Hematopoietic multipotent progenitor cell treated with erythropoietin and hydrocortisone succinate and interleukin-3 and kit ligand, for 8 days (in vitro differentiated cells): ENCODE results near the gene BFSP2.
A peak's percentile ranks its signal among the peaks of the same experiment; 100 is the strongest.
"Not testable (repeated sequence)": the region's sequence is repeated elsewhere in the genome, so short reads cannot be mapped to it uniquely, and the experiment has no call there.

Experiments
- DNase-seq: peaks from one replicate; pipeline ENCODE4 v3.0.0-alpha.2; 2015

The BFSP2 gene

DNA sequence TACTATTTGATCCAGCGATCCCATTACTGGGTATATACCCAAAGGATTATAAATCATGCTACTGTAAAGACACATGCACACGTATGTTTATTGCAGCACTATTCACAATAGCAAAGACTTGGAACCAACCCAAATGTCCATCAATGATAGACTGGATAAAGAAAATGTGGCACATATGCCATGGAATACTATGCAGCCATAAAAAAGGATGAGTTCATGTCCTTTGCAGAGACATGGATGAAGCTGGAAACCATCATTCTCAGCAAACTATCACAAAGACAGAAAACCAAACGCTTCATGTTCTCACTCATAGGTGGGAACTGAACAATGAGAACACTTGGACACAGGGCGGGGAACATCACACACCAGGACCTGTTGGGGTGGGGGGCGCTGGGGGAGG, 82.6 kb downstream of the BFSP2 start:
- DNase-seq: not testable (repeated sequence)

DNA sequence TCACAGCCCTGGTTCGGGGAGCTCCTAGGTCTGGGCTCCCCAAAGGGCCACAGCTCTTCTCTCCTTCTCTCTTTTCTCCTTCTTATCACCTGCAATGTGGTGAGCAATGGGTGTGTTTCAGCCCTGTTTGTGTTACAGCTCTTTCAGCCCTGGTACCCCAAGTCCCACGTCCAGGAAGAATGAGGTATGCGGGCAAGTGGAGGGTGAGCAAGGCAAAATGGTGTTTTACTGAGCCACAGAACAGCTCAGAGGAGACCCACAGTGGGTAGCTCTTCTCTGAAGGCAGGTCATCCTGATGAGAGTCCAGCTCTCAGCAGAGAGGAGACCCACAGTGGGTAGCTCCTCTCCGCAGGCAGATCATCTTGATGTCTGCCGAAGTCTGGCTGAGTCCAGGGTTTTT, 86.8 kb downstream of the BFSP2 start:
- DNase-seq: no peak

GRCh38 chr3:133487204-133487603, 87.3 kb downstream of the BFSP2 start:
- no peak for DNase-seq

DNA sequence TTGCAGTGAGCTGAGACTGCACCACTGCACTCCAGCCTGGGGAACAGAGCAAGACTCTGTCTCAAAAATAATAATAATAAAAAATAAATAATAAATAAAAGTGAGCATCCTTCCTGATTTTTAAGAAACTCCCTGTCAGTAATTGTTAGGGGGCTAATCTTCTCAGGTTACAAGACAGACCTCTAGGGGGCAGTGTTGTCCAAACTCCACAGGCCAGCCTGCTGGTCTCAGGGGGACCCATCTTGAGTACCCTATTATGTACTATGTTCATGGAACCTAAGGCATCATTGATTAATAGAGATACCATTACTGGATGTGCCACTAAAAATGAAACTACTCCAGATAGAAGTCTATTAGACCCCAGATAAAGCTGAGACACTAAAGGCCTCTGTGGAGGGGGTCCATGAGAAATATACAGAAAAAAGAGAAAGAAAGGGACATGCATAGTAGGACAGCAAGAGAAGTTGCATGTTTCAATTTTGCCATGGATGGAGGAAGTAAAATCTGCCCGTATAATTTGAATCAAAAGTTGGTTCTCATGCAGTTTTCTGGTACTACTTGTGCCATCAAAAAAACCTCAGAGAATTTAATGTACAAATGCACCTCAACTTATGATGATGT, 88.2 kb downstream of the BFSP2 start:
- peak; percentile 57 for DNase-seq

- peak; percentile 11 for DNase-seq
These were observed 89.0 kb downstream of the BFSP2 start for GRCh38 chr3:133488785-133489367.

- DNase-seq: no peak
These were observed 89.7 kb downstream of the BFSP2 start for GRCh38 chr3:133489466-133490085.

GRCh38 chr3:133490468-133491351, 90.9 kb downstream of the BFSP2 start:
- DNase-seq: no peak

- no peak for DNase-seq
These were observed 91.7 kb downstream of the BFSP2 start for GRCh38 chr3:133491481-133492059.

- DNase-seq: no peak
These were observed 92.4 kb downstream of the BFSP2 start for GRCh38 chr3:133492159-133492741.

GRCh38 chr3:133494469-133494868, 94.6 kb downstream of the BFSP2 start:
- peak; percentile 13 for DNase-seq

DNA sequence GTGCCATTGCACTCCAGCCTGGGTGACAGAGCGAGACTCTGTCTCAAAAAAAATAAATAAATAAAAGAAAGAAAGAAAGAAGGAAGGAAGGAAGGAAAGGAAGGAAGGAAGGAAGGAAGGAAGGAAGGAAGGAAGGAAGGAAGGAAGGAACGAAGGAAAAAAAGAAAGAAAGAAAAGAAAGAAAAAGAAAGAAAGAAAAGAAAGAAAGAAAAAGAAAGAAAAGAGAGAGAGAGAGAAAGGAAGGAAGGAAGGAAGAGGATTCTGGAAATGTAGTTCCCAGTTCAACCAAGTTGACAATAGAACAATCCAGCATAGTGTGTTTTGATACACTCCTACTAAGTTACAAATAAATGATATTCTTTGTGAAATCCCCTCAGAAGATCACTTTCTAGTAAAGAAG, 102.7 kb downstream of the BFSP2 start:
- DNase-seq: not testable (repeated sequence)

GRCh38 chr3:133503409-133503808, 103.6 kb downstream of the BFSP2 start:
- DNase-seq: no peak

- no peak for DNase-seq
These were observed 104.9 kb downstream of the BFSP2 start for GRCh38 chr3:133504736-133505135.

DNA sequence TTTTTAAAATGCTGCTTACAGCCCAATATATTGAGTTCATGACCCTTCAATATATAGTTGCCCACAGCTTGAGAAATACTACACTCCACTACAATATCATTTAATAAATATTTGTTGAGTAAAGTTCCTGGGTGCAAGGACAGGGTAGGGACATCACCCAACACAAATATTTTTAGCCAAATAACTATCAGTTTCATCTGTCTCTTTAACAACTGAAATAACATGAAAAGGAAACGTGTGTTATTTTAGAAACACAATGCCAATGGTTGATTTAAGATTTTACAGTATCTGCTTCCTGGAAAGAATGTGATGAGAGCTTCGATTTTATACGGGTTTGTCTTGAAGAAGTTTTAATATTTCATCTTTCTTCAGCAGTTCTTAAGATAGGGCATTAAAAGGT, 106.0 kb downstream of the BFSP2 start:
- no peak for DNase-seq

DNA sequence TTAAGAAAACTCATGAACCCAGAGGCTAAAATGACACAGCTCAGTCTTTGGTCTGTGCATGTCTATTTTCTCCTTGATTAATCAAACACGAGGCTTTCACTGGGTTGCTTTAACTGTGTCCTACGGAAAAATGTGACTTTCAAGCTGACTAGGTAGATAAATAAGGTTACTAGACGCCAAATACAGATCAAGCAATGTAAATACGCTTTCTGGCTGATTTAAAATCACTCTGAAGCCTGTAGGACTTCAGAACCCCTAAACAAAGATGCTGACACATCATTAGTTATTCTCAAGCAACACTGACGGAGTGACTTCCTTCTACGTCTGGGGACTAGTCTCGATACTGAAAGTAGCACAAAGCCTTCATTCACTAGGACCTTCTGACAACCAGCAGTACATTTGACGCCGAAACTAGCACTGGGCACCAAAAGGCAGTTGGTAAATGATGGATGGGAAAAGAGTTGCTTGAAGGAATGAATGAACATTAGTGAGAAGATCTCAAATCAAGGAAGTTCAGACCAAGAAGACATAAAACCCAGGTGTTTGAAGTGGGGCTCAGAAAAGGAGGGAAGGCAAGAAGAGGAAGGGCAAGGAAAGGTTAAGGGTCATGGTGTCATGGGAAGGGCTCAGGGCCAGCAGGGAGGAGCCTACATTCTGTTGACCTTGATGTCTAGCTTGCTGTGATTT, 106.5 kb downstream of the BFSP2 start:
- no peak for DNase-seq

- DNase-seq: no peak
These were observed 109.6 kb downstream of the BFSP2 start for GRCh38 chr3:133509488-133509887.

DNA sequence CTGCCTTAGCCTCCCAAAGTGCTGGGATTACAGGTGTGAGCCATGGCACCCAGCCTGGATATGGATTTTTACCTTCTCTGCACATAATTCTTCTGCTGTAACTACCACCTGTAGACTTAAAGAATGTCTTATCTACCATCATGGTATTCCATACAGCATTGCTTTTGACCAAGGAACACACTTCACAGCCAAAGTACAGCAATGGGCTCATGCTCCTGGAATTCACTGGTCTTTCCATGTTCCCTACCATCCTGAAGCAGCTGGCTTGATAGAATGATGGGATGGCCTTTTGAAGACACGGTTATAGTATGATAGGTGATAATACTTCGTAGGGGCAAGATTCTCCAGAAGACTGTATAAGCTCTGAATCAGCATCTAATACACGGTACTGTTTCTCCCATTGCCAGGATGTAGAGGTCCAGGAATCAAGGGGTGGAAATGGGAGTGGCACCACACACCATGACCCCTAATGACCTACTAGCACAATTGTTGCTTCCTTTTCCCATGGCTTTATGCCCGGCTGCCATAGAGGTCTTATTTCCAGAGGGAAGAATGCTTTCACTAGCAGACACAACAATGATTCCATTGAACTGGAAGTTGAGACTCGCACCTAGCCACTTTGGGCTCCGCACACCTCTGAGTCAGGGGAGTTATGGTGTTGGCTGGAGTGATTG, 112.7 kb downstream of the BFSP2 start:
- DNase-seq: no peak

- no peak for DNase-seq
These were observed 114.6 kb downstream of the BFSP2 start for GRCh38 chr3:133514418-133514817.

DNA sequence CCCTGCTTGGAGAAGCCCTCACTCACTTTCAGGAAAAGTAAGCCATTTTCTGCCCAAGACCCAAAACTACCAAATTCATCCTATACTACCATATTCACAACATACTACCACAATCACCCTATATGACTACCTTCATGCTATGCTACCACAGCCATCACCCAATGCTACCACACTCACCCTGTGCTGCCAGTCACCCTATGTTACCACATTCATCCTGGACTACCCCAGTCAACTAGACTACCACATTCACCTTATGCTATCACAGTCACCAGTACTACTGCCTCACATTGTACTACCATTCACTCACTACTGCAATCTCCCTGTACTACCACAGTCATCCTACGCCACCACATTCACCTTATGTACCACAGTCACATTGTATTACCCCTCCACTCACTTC, 115.3 kb downstream of the BFSP2 start:
- no peak for DNase-seq

DNA sequence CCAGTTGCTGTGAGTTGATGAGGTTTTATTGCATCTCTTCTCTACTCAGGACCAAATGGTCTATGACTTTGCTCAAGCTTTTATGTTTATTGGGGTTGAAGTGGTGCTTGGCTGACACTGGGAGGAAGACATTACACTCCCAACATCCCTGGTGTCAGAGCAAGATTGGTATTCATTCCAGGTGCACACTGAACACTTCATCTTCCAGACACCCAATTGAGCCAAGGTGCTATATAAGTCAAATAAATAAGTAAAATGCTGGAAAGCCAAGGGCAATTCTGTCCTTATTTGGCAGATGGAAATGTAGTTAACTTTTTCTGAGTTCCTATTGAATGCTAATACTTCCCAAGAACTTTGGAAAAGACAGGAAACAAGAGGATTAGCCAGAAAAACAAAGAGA, 120.4 kb downstream of the BFSP2 start:
- DNase-seq: no peak

DNA sequence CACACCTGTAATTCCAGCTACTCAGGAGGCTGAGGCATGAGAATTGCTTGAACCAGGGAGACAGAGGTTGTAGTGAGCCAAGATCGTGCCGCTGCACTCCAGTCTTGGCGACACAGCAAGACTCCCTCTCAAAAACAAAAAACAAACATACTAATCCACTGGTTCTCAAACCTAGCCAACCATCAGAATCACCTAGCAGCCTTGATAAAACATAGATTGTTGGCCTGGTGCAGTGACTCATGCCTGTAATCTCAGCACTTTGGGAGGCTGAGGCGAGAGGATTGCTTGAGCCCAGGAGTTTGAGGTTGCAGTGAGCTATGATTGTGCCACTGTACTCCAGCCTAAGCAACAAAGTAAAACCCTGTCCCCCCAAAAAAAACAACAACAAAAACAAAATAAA, 121.1 kb downstream of the BFSP2 start:
- DNase-seq: not testable (repeated sequence)

DNA sequence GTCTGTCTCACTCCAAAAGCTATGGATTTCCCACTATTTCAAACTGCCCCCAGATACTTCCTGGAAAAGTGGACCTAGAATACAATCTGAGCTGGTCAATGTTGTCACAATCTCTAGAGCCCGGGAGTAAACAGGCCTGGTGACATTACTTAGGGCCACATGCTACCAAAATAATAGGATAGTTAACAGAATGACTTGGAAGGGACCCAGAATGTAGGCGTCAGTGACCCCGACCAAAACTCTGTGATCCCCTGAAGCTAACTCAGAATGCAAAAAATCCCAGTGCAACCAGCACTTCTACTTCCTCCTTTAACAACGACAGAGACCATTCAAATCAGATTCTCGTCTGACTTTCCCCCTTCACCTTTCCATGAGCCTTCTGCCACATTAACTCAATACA, 122.1 kb downstream of the BFSP2 start:
- DNase-seq: no peak
